Right hindlimb (tissue), 1 donor: Measurements from ENCODE around the gene MS4A6E.
"Not testable (repeated sequence)": the region's sequence is repeated elsewhere in the genome, so short reads cannot be mapped to it uniquely, and the experiment has no call there.

ENCODE experiments used
- DNase-seq: peaks from one replicate; pipeline ENCODE4 v3.0.0-alpha.2; 2018

Gene MS4A6E

GRCh38 chr11:60326955-60327354, at the start of gene MS4A6E:
Gene MS4A6E (plus strand): TSS chr11:60327255. CDS start chr11:60334896, 7,641 bp downstream.
- no peak for DNase-seq

GRCh38 chr11:60280412-60280811, 46.6 kb upstream of the MS4A6E start, which contains the start of gene MS4A4A:
Gene MS4A4A (plus strand): TSS chr11:60280666. CDS start chr11:60280676, 10 bp downstream.
- DNase-seq, result no peak

GRCh38 chr11:60281485-60281884, 45.6 kb upstream of the MS4A6E start:
- no peak for DNase-seq

GRCh38 chr11:60282286-60282685, 44.8 kb upstream of the MS4A6E start:
- no peak for DNase-seq

GRCh38 chr11:60285411-60286126, 41.5 kb upstream of the MS4A6E start:
- DNase-seq, result not testable (repeated sequence)

GRCh38 chr11:60288531-60288930, 38.5 kb upstream of the MS4A6E start:
- DNase-seq, result no peak

GRCh38 chr11:60292145-60292544, 34.9 kb upstream of the MS4A6E start:
- no peak for DNase-seq

- DNase-seq, result no peak
These were observed 25.9 kb upstream of the MS4A6E start for GRCh38 chr11:60301178-60301577.

GRCh38 chr11:60301884-60302283, 25.2 kb upstream of the MS4A6E start:
- not testable (repeated sequence) for DNase-seq

GRCh38 chr11:60303661-60304060, 23.4 kb upstream of the MS4A6E start:
- no peak for DNase-seq

GRCh38 chr11:60305906-60306619, 21.0 kb upstream of the MS4A6E start:
- DNase-seq, result no peak

GRCh38 chr11:60307507-60308195, 19.4 kb upstream of the MS4A6E start:
- DNase-seq, result no peak

- DNase-seq, result no peak
These were observed 16.6 kb upstream of the MS4A6E start for GRCh38 chr11:60310407-60310998.

- DNase-seq, result no peak
These were observed 12.3 kb upstream of the MS4A6E start for GRCh38 chr11:60314635-60315321.

- no peak for DNase-seq
These were observed 11.2 kb upstream of the MS4A6E start for GRCh38 chr11:60315871-60316270.

- no peak for DNase-seq
These were observed 10.7 kb upstream of the MS4A6E start for GRCh38 chr11:60316317-60316716.

GRCh38 chr11:60318726-60319125, 8.3 kb upstream of the MS4A6E start:
- no peak for DNase-seq

- DNase-seq, result no peak
These were observed 6.0 kb upstream of the MS4A6E start for GRCh38 chr11:60321051-60321450.

- DNase-seq, result no peak
These were observed 1.4 kb downstream of the MS4A6E start for GRCh38 chr11:60328460-60328859.

- DNase-seq, result no peak
These were observed 5.8 kb downstream of the MS4A6E start for GRCh38 chr11:60332846-60333245.

GRCh38 chr11:60334005-60334620, 7.1 kb downstream of the MS4A6E start:
- peak; percentile 44 for DNase-seq

GRCh38 chr11:60336767-60337391, 9.8 kb downstream of the MS4A6E start:
- no peak for DNase-seq
